ENCODE measurements around the gene UGGT1.

- TF ChIP-seq, protein P1, sequence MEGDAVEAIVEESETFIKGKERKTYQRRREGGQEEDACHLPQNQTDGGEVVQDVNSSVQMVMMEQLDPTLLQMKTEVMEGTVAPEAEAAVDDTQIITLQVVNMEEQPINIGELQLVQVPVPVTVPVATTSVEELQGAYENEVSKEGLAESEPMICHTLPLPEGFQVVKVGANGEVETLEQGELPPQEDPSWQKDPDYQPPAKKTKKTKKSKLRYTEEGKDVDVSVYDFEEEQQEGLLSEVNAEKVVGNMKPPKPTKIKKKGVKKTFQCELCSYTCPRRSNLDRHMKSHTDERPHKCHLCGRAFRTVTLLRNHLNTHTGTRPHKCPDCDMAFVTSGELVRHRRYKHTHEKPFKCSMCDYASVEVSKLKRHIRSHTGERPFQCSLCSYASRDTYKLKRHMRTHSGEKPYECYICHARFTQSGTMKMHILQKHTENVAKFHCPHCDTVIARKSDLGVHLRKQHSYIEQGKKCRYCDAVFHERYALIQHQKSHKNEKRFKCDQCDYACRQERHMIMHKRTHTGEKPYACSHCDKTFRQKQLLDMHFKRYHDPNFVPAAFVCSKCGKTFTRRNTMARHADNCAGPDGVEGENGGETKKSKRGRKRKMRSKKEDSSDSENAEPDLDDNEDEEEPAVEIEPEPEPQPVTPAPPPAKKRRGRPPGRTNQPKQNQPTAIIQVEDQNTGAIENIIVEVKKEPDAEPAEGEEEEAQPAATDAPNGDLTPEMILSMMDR (IDR thresholded peaks at IDR 0.05; ENCODE audit: low read depth, low read length, poor library complexity, severe bottlenecking), result no peak
- no peak for TF ChIP-seq EZH2phosphoT487 (IDR thresholded peaks at IDR 0.05; ENCODE audit: borderline replicate concordance, low read length)
Measured at GRCh38 chr2:128054104-128054885, 36.7 kb upstream of the UGGT1 start.

All from DOHH2 (cell line).